K562 treated with DMSO at 1 percent for 4 hours (cell line): ENCODE data around the gene DNMBP. TPM values are rescaled to one million over a fixed set of nuclear protein-coding genes. Genes with fewer than 3 reads are reported as not detected.

Source experiments
- total RNA-seq: library from RNA; unstranded; fragments of 300-600 nt; gene quantifications from 2 replicates; pipeline ENCODE4 v1.2.3, GENCODE V29; 2022; ENCODE audit not compliant: insufficient read depth

DNMBP gene
- 3.5 and 3.6 TPM in 2 replicates for total RNA-seq

DNA sequence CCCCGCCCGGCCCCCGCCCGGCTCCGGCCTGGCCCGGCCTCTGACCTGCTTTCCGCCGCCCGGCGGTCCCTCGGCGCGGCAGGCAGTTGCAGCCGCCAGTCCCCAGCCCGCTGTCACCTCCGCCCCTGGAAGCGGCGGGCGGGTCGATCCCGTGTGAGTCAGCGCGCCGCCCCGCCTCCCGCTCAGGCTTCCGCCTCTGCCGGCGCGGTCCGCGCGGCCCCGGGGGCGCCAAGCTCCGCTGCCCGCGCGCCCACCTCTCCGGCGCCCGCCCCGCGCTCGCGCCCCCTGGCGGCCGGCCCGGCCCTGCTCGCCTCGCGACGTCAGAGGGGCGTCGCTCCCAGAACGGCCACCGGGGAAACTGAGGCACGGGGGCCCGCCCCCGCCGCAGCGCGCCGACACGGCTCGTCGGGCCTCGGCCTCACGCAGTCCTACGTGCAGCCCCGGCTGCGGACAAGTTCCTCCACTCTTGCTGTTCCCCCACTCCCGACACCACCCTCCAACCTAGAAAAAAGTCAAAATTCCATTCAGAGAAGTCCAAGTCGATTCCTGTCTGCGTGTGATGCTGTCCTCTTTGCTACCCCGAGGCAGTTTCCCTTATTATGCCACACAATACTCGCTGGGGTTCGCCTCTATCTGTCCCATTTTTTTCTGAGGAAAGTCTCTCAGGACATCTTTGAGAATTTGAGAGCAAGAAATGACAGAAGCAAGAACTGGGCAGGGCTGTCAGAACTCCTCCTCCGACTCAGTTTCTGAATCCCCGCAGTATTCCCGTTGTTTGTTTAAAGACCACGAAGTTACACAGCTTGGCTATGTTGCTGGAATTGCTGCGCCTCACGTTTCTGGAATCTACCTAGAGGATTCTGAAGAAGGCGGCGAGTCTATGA, at the start of gene DNMBP:
TSS of gene DNMBP (minus strand) at position 155 of the 884 bp plus-strand sequence. CDS start 37,823 bp downstream, outside the sequence.

Other genes with a start within 250 kb of the DNMBP start
- gene ABCC2, start 227.3 kb downstream of the DNMBP start, total RNA-seq, result 0.27 TPM in 1 of 2 replicates, not detected in the other
- gene CPN1, start 71.9 kb upstream of the DNMBP start, total RNA-seq, result not detected in 2 replicates
- 14.8 and 18.2 TPM in 2 replicates for gene ERLIN1, start 176.1 kb upstream of the DNMBP start, total RNA-seq
- 12.3 and 12.8 TPM in 2 replicates for gene CHUK, start 219.6 kb upstream of the DNMBP start, total RNA-seq